K562 (cell line): ENCODE results near the gene UBA52. TPM values are rescaled to one million over a fixed set of nuclear protein-coding genes. Genes with fewer than 3 reads are reported as not detected.

Source experiments
- ATAC-seq: fragments of 200-7000 bp; cut with Tn5 transposase; 3 replicates; pipeline ENCODE4 v1.9.1; 2020; ENCODE audit warnings: moderate library complexity
- BruUV-seq: library from RNA; stranded (reverse); fragments of 400-500 nt; replicated peaks from 2 replicates; lab custom pipeline; 2021; lab: Mats Ljungman, UMichigan
- CTCF ChIA-PET: fragments of 300-600 bp; formaldehyde crosslinking; extraction: SDS; loops from one replicate; lab custom pipeline; 2021; ENCODE audit warnings: low intra/inter-chr PET ratio; lab: Yijun Ruan, JAX
- POLR2A ChIA-PET: fragments of 300-600, 350-650 bp; sonication (Branson Sonifier 250); formaldehyde crosslinking; extraction: SDS; loops from one replicate; lab custom pipeline; 2021; ENCODE audit warnings: antibody characterized with exemption, inconsistent platforms; lab: Yijun Ruan, JAX
- DNase-seq, 4 experiments: peaks; one replicate each; pipeline versions ENCODE4 v3.0.0 to v3.0.0-alpha.2; 2011 to 2018; ENCODE audit warnings: low spot score in 3 of 4, mixed read lengths in 3 of 4; ENCODE audit errors: extremely low read depth in 1 of 4
- FAIRE-seq: peaks from 2 replicates; lab custom pipeline; 2011; peaks lifted over from hg19 to GRCh38; lab: Jason Lieb, UNC
- H2AFZ ChIP-seq: 2 replicates; pipeline ENCODE4 v1.6.0; 2011; ENCODE audit warnings: low read depth, low read length, control low read depth, inconsistent platforms
- H3K27ac ChIP-seq: fragments of 200-600 bp; 3 replicates; pipeline ENCODE4 v1.8.0; 2011; ENCODE audit warnings: low read depth, mild to moderate bottlenecking, control low read depth, inconsistent platforms, low read length, moderate library complexity, mixed read lengths; ENCODE audit errors: extremely low read depth
- H3K27me3 ChIP-seq, 2 experiments: fragments of 300-600 bp in 1 of 2; 2 replicates in 1 of 2; 3 replicates in 1 of 2; pipeline versions ENCODE4 v1.6.0 to v1.8.0; 2011; ENCODE audit warnings: inconsistent platforms in 2 of 2, low read length in 2 of 2, mild to moderate bottlenecking in 1 of 2, mixed read lengths in 1 of 2, moderate library complexity in 1 of 2; ENCODE audit not compliant: control insufficient read depth in 2 of 2, insufficient read depth in 2 of 2
- H3K36me3 ChIP-seq: fragments of 300-600 bp; 3 replicates; pipeline ENCODE4 v1.8.0; 2011; ENCODE audit warnings: mild to moderate bottlenecking, low read length, inconsistent platforms; ENCODE audit not compliant: control insufficient read depth, insufficient read depth
- H3K4me1 ChIP-seq, 2 experiments: fragments of 200-600 bp in 1 of 2; replicated peaks in 1 of 2; 2 replicates in 1 of 2; 3 replicates in 1 of 2; pipeline versions ENCODE4 v1.5.1 to v1.8.0; 2011; ENCODE audit warnings: inconsistent platforms in 2 of 2, low read length in 2 of 2, mild to moderate bottlenecking in 1 of 2, mixed read lengths in 1 of 2, moderate library complexity in 1 of 2; ENCODE audit not compliant: control insufficient read depth in 2 of 2, insufficient read depth in 2 of 2
- H3K4me2 ChIP-seq: 2 replicates; pipeline ENCODE4 v1.6.1; 2011; ENCODE audit warnings: low read length, control low read depth, inconsistent platforms, mixed read lengths; ENCODE audit not compliant: insufficient read depth
- H3K4me3 ChIP-seq: fragments of 200-600 bp; sonication (generic), shearing (Covaris generic); 2 replicates; pipeline ENCODE4 v1.5.1; 2016; ENCODE audit warnings: control low read depth, inconsistent platforms
- H3K79me2 ChIP-seq: fragments of 200-600 bp; 3 replicates; pipeline ENCODE4 v1.8.0; 2011; ENCODE audit warnings: low read length, inconsistent platforms; ENCODE audit not compliant: control insufficient read depth, insufficient read depth
- H3K9ac ChIP-seq, 2 experiments: 2 replicates each; pipeline versions ENCODE4 v1.6.0 to v1.6.1; 2011; ENCODE audit warnings: low read depth in 2 of 2, low read length in 2 of 2, control low read depth in 1 of 2, inconsistent platforms in 1 of 2, mild to moderate bottlenecking in 1 of 2, mixed read lengths in 1 of 2; ENCODE audit not compliant: insufficient read depth in 1 of 2
- H3K9me1 ChIP-seq: one replicate; pipeline ENCODE4 v1.6.0; 2011; ENCODE audit warnings: inconsistent platforms, mild to moderate bottlenecking, low read length, moderate library complexity; ENCODE audit not compliant: control insufficient read depth, insufficient read depth
- H3K9me3 ChIP-seq: replicated peaks from 2 replicates; pipeline ENCODE4 v1.5.1; 2011; ENCODE audit warnings: low read depth, low read length, inconsistent platforms; ENCODE audit not compliant: control insufficient read depth, insufficient read depth
- H4K20me1 ChIP-seq: replicated peaks from 2 replicates; pipeline ENCODE4 v1.6.1; 2011; ENCODE audit warnings: low read length, inconsistent platforms, mixed read lengths; ENCODE audit not compliant: control insufficient read depth, insufficient read depth
- ARID2 ChIP-seq: fragments of 450-650 bp; IDR thresholded peaks from 2 replicates; pipeline ENCODE4 v1.6.1; 2017; ENCODE audit warnings: antibody characterized with exemption, mild to moderate bottlenecking
- ATF6 ChIP-seq: sonication (generic); formaldehyde crosslinking; IDR thresholded peaks from 2 replicates; pipeline ENCODE4 v1.4.0; 2020; ENCODE audit warnings: mild to moderate bottlenecking, missing genetic modification reagents
- CHD1 ChIP-seq: fragments of 200-600 bp; sonication (generic); IDR thresholded peaks from one replicate; pipeline ENCODE4 v1.6.1; 2012; ENCODE audit warnings: mild to moderate bottlenecking, moderate library complexity, low read length, inconsistent platforms
- DACH1 ChIP-seq: fragments of 450-650 bp; IDR thresholded peaks from 2 replicates; pipeline ENCODE4 v1.6.1; 2018; ENCODE audit not compliant: partially characterized antibody
- ELF2 ChIP-seq: fragments of 250-450 bp; sonication (Bioruptor Pico); IDR thresholded peaks from 2 replicates; pipeline ENCODE4 v1.5.0; 2021; ENCODE audit warnings: mild to moderate bottlenecking
- ETS2 ChIP-seq: IDR thresholded peaks from 2 replicates; pipeline ENCODE4 v1.6.1; 2016; ENCODE audit warnings: borderline replicate concordance, missing genetic modification characterization, mild to moderate bottlenecking, moderate library complexity, missing compliant biosample characterization; ENCODE audit not compliant: poor library complexity, severe bottlenecking
- ID3 ChIP-seq, 2 experiments: fragments of 250-450 bp in 1 of 2; fragments of 450-650 bp in 1 of 2; sonication (Bioruptor Pico) in 1 of 2; IDR thresholded peaks; 2 replicates each; pipeline versions ENCODE4 v1.6.1 to v1.8.0; 2016 to 2021; ENCODE audit warnings: mild to moderate bottlenecking in 2 of 2, moderate library complexity in 2 of 2, missing compliant biosample characterization in 1 of 2, missing genetic modification characterization in 1 of 2
- MTA1 ChIP-seq: fragments of 450-650 bp; IDR thresholded peaks from 2 replicates; pipeline ENCODE4 v1.6.1; 2017; ENCODE audit warnings: borderline replicate concordance
- MTA3 ChIP-seq: fragments of 450-650 bp; formaldehyde crosslinking; IDR thresholded peaks from 2 replicates; pipeline ENCODE4 v1.6.1; 2017; ENCODE audit warnings: mild to moderate bottlenecking, borderline replicate concordance
- NCOA4 ChIP-seq: fragments of 450-650 bp; IDR thresholded peaks from 2 replicates; pipeline ENCODE4 v1.6.1; 2018; ENCODE audit warnings: mild to moderate bottlenecking; ENCODE audit not compliant: partially characterized antibody
- NELFE ChIP-seq: IDR thresholded peaks from 2 replicates; pipeline ENCODE4 v1.6.1; 2011; ENCODE audit warnings: mild to moderate bottlenecking; ENCODE audit not compliant: insufficient read depth, insufficient read length
- NFYB ChIP-seq: IDR thresholded peaks from 2 replicates; pipeline ENCODE4 v1.6.1; 2011; ENCODE audit warnings: mild to moderate bottlenecking, moderate library complexity; ENCODE audit not compliant: insufficient read length; ENCODE audit errors: extremely low read depth
- SMAD4 ChIP-seq: fragments of 250-450 bp; sonication (Bioruptor Pico); conservative IDR thresholded peaks from 2 replicates; pipeline ENCODE4 v1.8.0; 2021; ENCODE audit warnings: inconsistent platforms, mild to moderate bottlenecking, moderate library complexity
- SMARCA5 ChIP-seq: fragments of 450-650 bp; IDR thresholded peaks from 2 replicates; pipeline ENCODE4 v1.6.1; 2016
- ZNF384 ChIP-seq: IDR thresholded peaks from 2 replicates; pipeline ENCODE4 v1.6.1; 2012; ENCODE audit warnings: low read depth, low read length, improper control_type of control experiment
- ZNF584 ChIP-seq: fragments of 200-800 bp; sonication (Bioruptor generic); IDR thresholded peaks from 2 replicates; pipeline ENCODE4 v1.6.1; 2016; ENCODE audit warnings: low read depth, mild to moderate bottlenecking, missing genetic modification characterization, missing compliant biosample characterization
- ZNF780A ChIP-seq: fragments of 250-450 bp; sonication (Bioruptor Pico); IDR thresholded peaks from 2 replicates; pipeline ENCODE4 v1.5.0; 2021; ENCODE audit warnings: mild to moderate bottlenecking
- WGBS: fragments of 100-300 bp; shearing (Covaris generic); methylation state at CpG from one replicate; pipeline ENCODE4 v1.1.6; 2016; ENCODE audit warnings: low coverage, mixed read lengths; ENCODE audit not compliant: insufficient coverage; ENCODE audit errors: missing lambda C conversion rate; 5-methylcytosine and 5-hydroxymethylcytosine counted together
- in situ Hi-C: fragments of 300-500 bp; cut with MboI; formaldehyde crosslinking; loops from 4 replicates; pipeline ENCODE4 v1.15.0; 2018; ENCODE audit warnings: inconsistent platforms, mixed read lengths
- intact Hi-C: fragments of 100-400 bp; cut with micrococcal nuclease; formaldehyde crosslinking; loops from 2 replicates; pipeline ENCODE4 v1.14.2; 2022
- polyA plus RNA-seq, 8 experiments: library from polyadenylated mRNA; depleted of rRNA in 4 of 8; stranded (reverse) in 5 of 8; unstranded in 3 of 8; fragments of >200 nt; fragmentation: Nextera tagmentation in 2 of 8; fragmentation: Illumina TruSeq in 1 of 8; extraction: Ambion mirVana in 2 of 8; extraction: Trizol in 1 of 8; gene quantifications; 2 replicates each; pipeline versions ENCODE4 v1.2.1 to v1.2.3, GENCODE V29; 2011 to 2014; ENCODE audit warnings: inconsistent platforms in 1 of 8, missing spikeins in 1 of 8
- total RNA-seq, 7 experiments: library from RNA; depleted of rRNA in 6 of 7; stranded (reverse); fragments of >200 nt in 6 of 7; fragmentation: Illumina TruSeq in 2 of 7; extraction: Trizol in 2 of 7; gene quantifications; 2 replicates each; pipeline versions ENCODE4 v1.2.1 to v1.2.3, GENCODE V29; 2011 to 2021; ENCODE audit warnings: low replicate concordance in 1 of 7

UBA52 gene
- total and polyA plus RNA-seq, 9 of the 15 experiments (the other 6 are each of a cell fraction or from before 2014, with no cell fraction given), result 1,110 to 2,751 (median 1,733) TPM

DNA sequence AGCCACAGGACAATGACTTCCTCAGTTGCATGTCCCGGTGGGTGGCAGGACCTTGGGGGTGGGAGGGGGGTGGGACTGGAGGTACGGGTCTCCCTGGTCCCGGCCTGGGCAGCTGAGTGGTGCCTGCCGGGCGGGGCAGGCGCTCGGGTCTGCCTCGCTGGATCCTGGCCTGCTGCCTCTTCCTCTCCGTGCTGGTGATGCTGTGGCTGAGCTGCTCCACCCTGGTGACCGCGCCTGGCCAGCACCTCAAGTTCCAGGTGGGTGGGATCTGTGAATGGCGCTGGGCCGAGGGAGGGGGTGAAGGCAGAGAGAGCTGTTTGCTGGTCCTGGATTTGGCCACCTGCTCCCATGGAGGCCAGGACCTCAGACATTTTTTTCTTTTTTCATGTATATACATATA lies 46.6 kb downstream of the UBA52 start:
- H4K20me1 ChIP-seq, result no peaks in the 10 kb centered on the region; the same call in none of the 2 replicates
- no peak for TF ChIP-seq SMAD4 (CRISPR knock-in tag)
- no peak for TF ChIP-seq NCOA4
- no peak for TF ChIP-seq ARID2
- TF ChIP-seq SMARCA5, result no peak
- TF ChIP-seq ATF6 (CRISPR knock-in tag), result no peak
- TF ChIP-seq ZNF780A, result no peak
- no peak for TF ChIP-seq ELF2
- no peak for TF ChIP-seq ZNF384
- no peak for TF ChIP-seq NELFE
- TF ChIP-seq ID3 (CRISPR knock-in tag; IDR thresholded peaks at IDR 0.05), result no peak
- no peak for TF ChIP-seq ID3 (tag; IDR thresholded peaks at IDR 0.05)
- no peak for TF ChIP-seq MTA1
- TF ChIP-seq CHD1, result no peak
- no peak for TF ChIP-seq DACH1
- TF ChIP-seq ZNF584 (CRISPR knock-in tag), result no peak
- no peak for TF ChIP-seq ETS2 (tag)
- no peak for TF ChIP-seq MTA3
- no peak for TF ChIP-seq NFYB
- TF ChIP-seq, all 486 proteins: peak for 0
- H3K4me1 ChIP-seq, result peaks cover 0 to 13% of the 10 kb centered on the region in 2 experiments; a peak in 3 of 5 replicates
- FAIRE-seq, result no peak
- no peaks in the 10 kb centered on the region for H3K36me3 ChIP-seq
- intact Hi-C loops, result no loop called here
- POLR2A ChIA-PET, result no interaction called here
- CTCF ChIA-PET, result no interaction called here
- no peaks in the 10 kb centered on the region for H3K9me1 ChIP-seq
- in situ Hi-C loops, result no loop called here
- BruUV-seq, result no TSS peak
- 9% methylated on average over 11 of the region's 13 CpGs for WGBS
- H3K27me3 ChIP-seq, result peaks cover 8 to 39% of the 10 kb centered on the region in 2 experiments; a peak in 4 of 5 replicates
- H3K27ac ChIP-seq, result no peak overlapping the region
- no peak overlapping the region for H3K9ac ChIP-seq
- ATAC-seq, result no peak
- DNase-seq, result no peak
- no peak overlapping the region for H3K4me3 ChIP-seq
- no peaks in the 10 kb centered on the region for H3K79me2 ChIP-seq
- no peak overlapping the region for H3K4me2 ChIP-seq
- H3K9me3 ChIP-seq, result no peaks in the 10 kb centered on the region
- no peak overlapping the region for H2AFZ ChIP-seq
